HL-60/S4 (cell line): ENCODE measurements around the gene GNG12.

Source experiments
- in situ Hi-C: fragments of 300-500 bp; cut with MboI; formaldehyde crosslinking; loops from 2 replicates; pipeline ENCODE4 v1.14.3; 2022; ENCODE audit warnings: low sequenced_read_pairs

The GNG12 gene

GRCh38 chr1:67759066-67759465 lies 74.2 kb downstream of the GNG12 start:
- in situ Hi-C loops = no loop called here

- in situ Hi-C loops = no loop called here
Observed at GRCh38 chr1:67755619-67756018, 77.6 kb downstream of the GNG12 start.

GRCh38 chr1:67755160-67755559 lies 78.1 kb downstream of the GNG12 start:
- in situ Hi-C loops = no loop called here

- in situ Hi-C loops = no loop called here
Observed at GRCh38 chr1:67754526-67754920, 78.7 kb downstream of the GNG12 start.

GRCh38 chr1:67753776-67754525 lies 79.3 kb downstream of the GNG12 start:
- in situ Hi-C loops = no loop called here

- in situ Hi-C loops = no loop called here
Observed at GRCh38 chr1:67752306-67752705, 81.0 kb downstream of the GNG12 start.

GRCh38 chr1:67750691-67751054 lies 82.6 kb downstream of the GNG12 start:
- in situ Hi-C loops = no loop called here

GRCh38 chr1:67749844-67750690 lies 83.2 kb downstream of the GNG12 start:
- in situ Hi-C loops = no loop called here

- in situ Hi-C loops = no loop called here
Observed at GRCh38 chr1:67749263-67749843, 83.9 kb downstream of the GNG12 start.

GRCh38 chr1:67748630-67749029 lies 84.6 kb downstream of the GNG12 start:
- in situ Hi-C loops = no loop called here

GRCh38 chr1:67747671-67748546 lies 85.4 kb downstream of the GNG12 start:
- in situ Hi-C loops = no loop called here

GRCh38 chr1:67745875-67746698 lies 87.2 kb downstream of the GNG12 start:
- in situ Hi-C loops = no loop called here

- in situ Hi-C loops = no loop called here
Observed at GRCh38 chr1:67743072-67743725, 90.1 kb downstream of the GNG12 start.

GRCh38 chr1:67741736-67742135 lies 91.5 kb downstream of the GNG12 start:
- in situ Hi-C loops = no loop called here

GRCh38 chr1:67741121-67741520 lies 92.1 kb downstream of the GNG12 start:
- in situ Hi-C loops = no loop called here

GRCh38 chr1:67740543-67740942 lies 92.7 kb downstream of the GNG12 start:
- in situ Hi-C loops = no loop called here

GRCh38 chr1:67739361-67739760 lies 93.9 kb downstream of the GNG12 start:
- in situ Hi-C loops = no loop called here

- in situ Hi-C loops = no loop called here
Observed at GRCh38 chr1:67738401-67738800, 94.9 kb downstream of the GNG12 start.

- in situ Hi-C loops = no loop called here
Observed at GRCh38 chr1:67737875-67738274, 95.4 kb downstream of the GNG12 start.

GRCh38 chr1:67736750-67737149 lies 96.5 kb downstream of the GNG12 start:
- in situ Hi-C loops = no loop called here
